Skin of body (tissue), 2 donors: ENCODE results near the gene HAT1. TPM values are rescaled to one million over a fixed set of nuclear protein-coding genes. Genes with fewer than 3 reads are reported as not detected.

Source experiments
- DNase-seq: peaks from one replicate; lab custom pipeline; 2025; lab: John Stamatoyannopoulos, UW
- total RNA-seq: library from RNA; depleted of rRNA; stranded (reverse); fragments of >200 nt; gene quantifications from one replicate; pipeline ENCODE4 v1.2.3, GENCODE V29; 2014

The HAT1 gene
- total RNA-seq, 1 donor from 2014 or later: 44.2 TPM

- DNase-seq: no peak
Measured at GRCh38 chr2:171919453-171919852, 2.8 kb upstream of the HAT1 start.

GRCh38 chr2:171921970-171922229, 361 bp upstream of the HAT1 start:
- DNase-seq: no peak

- DNase-seq: no peak
Measured at GRCh38 chr2:171923206-171923605, 945 bp downstream of the HAT1 start.

- DNase-seq: no peak
Measured at GRCh38 chr2:171924170-171924942, 2.1 kb downstream of the HAT1 start.

GRCh38 chr2:171930385-171930784, 8.1 kb downstream of the HAT1 start:
- DNase-seq: no peak

GRCh38 chr2:171939058-171939742, 16.9 kb downstream of the HAT1 start:
- DNase-seq: no peak

GRCh38 chr2:171939743-171940071, 17.4 kb downstream of the HAT1 start:
- no peak for DNase-seq

- DNase-seq: no peak
Measured at GRCh38 chr2:171941316-171941699, 19.0 kb downstream of the HAT1 start.

GRCh38 chr2:171943869-171944268, 21.6 kb downstream of the HAT1 start:
- no peak for DNase-seq

GRCh38 chr2:171952276-171952675, 30.0 kb downstream of the HAT1 start:
- no peak for DNase-seq

- no peak for DNase-seq
Measured at GRCh38 chr2:171952748-171953147, 30.5 kb downstream of the HAT1 start.

- DNase-seq: no peak
Measured at GRCh38 chr2:171956135-171956825, 34.0 kb downstream of the HAT1 start.

GRCh38 chr2:171957061-171957460, 34.8 kb downstream of the HAT1 start:
- DNase-seq: no peak

GRCh38 chr2:171958475-171958874, 36.2 kb downstream of the HAT1 start:
- peak; percentile 6 for DNase-seq

- DNase-seq: no peak
Measured at GRCh38 chr2:171959998-171960397, 37.7 kb downstream of the HAT1 start.

- DNase-seq: no peak
Measured at GRCh38 chr2:171960570-171960969, 38.3 kb downstream of the HAT1 start.

GRCh38 chr2:171963198-171963597, 40.9 kb downstream of the HAT1 start:
- DNase-seq: no peak

- DNase-seq: no peak
Measured at GRCh38 chr2:171964308-171964707, 42.0 kb downstream of the HAT1 start.

- no peak for DNase-seq
Measured at GRCh38 chr2:171965238-171965637, 43.0 kb downstream of the HAT1 start.

GRCh38 chr2:171965661-171966060, 43.4 kb downstream of the HAT1 start:
- DNase-seq: no peak

GRCh38 chr2:171966235-171966634, 44.0 kb downstream of the HAT1 start:
- DNase-seq: no peak

GRCh38 chr2:171966688-171967087, 44.4 kb downstream of the HAT1 start:
- DNase-seq: no peak

GRCh38 chr2:171968509-171968908, 46.2 kb downstream of the HAT1 start:
- DNase-seq: no peak
